Mucosa of stomach (tissue), 1 donor: ENCODE data around the gene ACOT4.
"Not testable (repeated sequence)": the region's sequence is repeated elsewhere in the genome, so short reads cannot be mapped to it uniquely, and the experiment has no call there.

Source experiments
- H3K27me3 ChIP-seq: one replicate; pipeline ENCODE4 v1.7.0; 2013; ENCODE audit warnings: mild to moderate bottlenecking, low read length; ENCODE audit not compliant: control insufficient read depth, insufficient read depth
- H3K36me3 ChIP-seq: one replicate; pipeline ENCODE4 v1.7.0; 2013; ENCODE audit warnings: low read length; ENCODE audit not compliant: control insufficient read depth, insufficient read depth
- H3K4me1 ChIP-seq: one replicate; pipeline ENCODE4 v1.7.0; 2013; ENCODE audit warnings: mild to moderate bottlenecking, low read length; ENCODE audit not compliant: control insufficient read depth, insufficient read depth
- H3K4me3 ChIP-seq: one replicate; pipeline ENCODE4 v1.7.0; 2013; ENCODE audit warnings: low read length
- H3K9ac ChIP-seq: one replicate; pipeline ENCODE4 v1.7.0; 2013; ENCODE audit warnings: mild to moderate bottlenecking, low read length, moderate library complexity
- H3K9me3 ChIP-seq: one replicate; pipeline ENCODE4 v1.7.0; 2013; ENCODE audit warnings: mild to moderate bottlenecking, low read length, moderate library complexity; ENCODE audit not compliant: control insufficient read depth
- donor health status: Pancreatic carcinoma.

The ACOT4 gene

DNA sequence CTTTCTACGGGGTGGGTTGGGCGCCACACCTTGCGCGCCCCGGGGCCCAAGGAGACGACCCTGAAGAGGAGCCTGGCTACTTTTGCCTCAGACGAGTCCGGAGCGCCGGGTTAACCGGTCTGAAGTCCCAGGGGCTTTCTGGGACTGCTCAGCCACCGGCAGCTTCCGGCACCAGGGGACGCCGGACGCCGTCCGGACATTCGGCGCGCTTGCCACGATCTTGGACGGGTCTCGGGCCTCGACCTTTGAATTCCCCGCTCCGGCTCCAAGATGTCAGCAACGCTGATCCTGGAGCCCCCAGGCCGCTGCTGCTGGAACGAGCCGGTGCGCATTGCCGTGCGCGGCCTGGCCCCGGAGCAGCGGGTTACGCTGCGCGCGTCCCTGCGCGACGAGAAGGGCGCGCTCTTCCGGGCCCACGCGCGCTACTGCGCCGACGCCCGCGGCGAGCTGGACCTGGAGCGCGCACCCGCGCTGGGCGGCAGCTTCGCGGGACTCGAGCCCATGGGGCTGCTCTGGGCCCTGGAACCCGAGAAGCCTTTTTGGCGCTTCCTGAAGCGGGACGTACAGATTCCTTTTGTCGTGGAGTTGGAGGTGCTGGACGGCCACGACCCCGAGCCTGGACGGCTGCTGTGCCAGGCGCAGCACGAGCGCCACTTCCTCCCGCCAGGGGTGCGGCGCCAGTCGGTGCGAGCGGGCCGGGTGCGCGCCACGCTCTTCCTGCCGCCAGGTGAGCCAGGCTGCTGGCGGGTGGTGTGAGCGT lies at the start of gene ACOT4:
Gene ACOT4 (plus strand): TSS at position 184 of the 760 bp plus-strand sequence. CDS start 87 bp downstream, at position 271.
- Histone ChIP-seq H3K36me3 (no peaks in the 10 kb centered on the region), H3K9ac (peak within 1 kb of the TSS; percentile 73)

GRCh38 chr14:73542961-73543360 lies 48.7 kb upstream of the ACOT4 start:
- H3K27me3 ChIP-seq, H3K4me3 ChIP-seq, H3K4me1 ChIP-seq, H3K9ac ChIP-seq, H3K36me3 ChIP-seq, H3K9me3 ChIP-seq: not testable (repeated sequence)

More for the DNA sequence above, at the start of gene ACOT4:
- Histone ChIP-seq H3K4me1 (no peaks in the 10 kb centered on the region), H3K9me3 (no peaks in the 10 kb centered on the region), H3K4me3 (peak within 1 kb of the TSS; percentile 87), H3K27me3 (no peaks in the 10 kb centered on the region)

DNA sequence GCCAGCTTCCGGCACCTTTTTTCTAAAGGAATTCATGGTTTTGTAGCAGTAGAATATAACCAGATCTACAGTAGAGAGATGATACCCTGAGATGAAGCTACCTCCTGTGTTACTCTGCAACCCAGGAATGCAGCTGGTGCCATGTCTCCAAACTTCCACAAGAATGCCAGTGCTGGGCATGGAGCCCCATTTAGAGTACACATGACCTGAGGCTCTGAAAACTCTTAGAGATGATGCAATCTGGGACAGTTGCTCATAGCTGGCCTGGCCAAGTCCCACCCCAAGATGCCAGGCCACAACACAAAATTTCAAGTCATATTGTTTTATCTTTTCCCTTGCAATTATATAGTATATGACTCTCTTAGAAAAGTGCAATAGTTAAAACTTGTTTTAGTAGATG lies 46.3 kb upstream of the ACOT4 start:
- not testable (repeated sequence) for H3K9ac ChIP-seq

GRCh38 chr14:73549097-73549496 lies 42.6 kb upstream of the ACOT4 start:
- not testable (repeated sequence) for H3K27me3 ChIP-seq, H3K9me3 ChIP-seq, H3K36me3 ChIP-seq, H3K4me3 ChIP-seq, H3K4me1 ChIP-seq, H3K9ac ChIP-seq

More for the DNA sequence above, 46.3 kb upstream of the ACOT4 start:
- H3K27me3 ChIP-seq, H3K9me3 ChIP-seq, H3K4me1 ChIP-seq, H3K36me3 ChIP-seq, H3K4me3 ChIP-seq: not testable (repeated sequence)

GRCh38 chr14:73549889-73550524 lies 41.7 kb upstream of the ACOT4 start:
- H3K36me3 ChIP-seq, H3K27me3 ChIP-seq, H3K9ac ChIP-seq, H3K9me3 ChIP-seq, H3K4me3 ChIP-seq, H3K4me1 ChIP-seq: not testable (repeated sequence)

GRCh38 chr14:73553845-73554244 lies 37.8 kb upstream of the ACOT4 start:
- H3K9ac ChIP-seq, result no peak overlapping the region
- H3K36me3 ChIP-seq, result no peaks in the 10 kb centered on the region
- H3K4me3 ChIP-seq, result no peak overlapping the region
- H3K27me3 ChIP-seq, result no peaks in the 10 kb centered on the region
- H3K9me3 ChIP-seq, result no peaks in the 10 kb centered on the region
- H3K4me1 ChIP-seq, result no peaks in the 10 kb centered on the region

GRCh38 chr14:73557201-73557600 lies 34.5 kb upstream of the ACOT4 start:
- not testable (repeated sequence) for H3K27me3 ChIP-seq, H3K9me3 ChIP-seq, H3K9ac ChIP-seq, H3K4me1 ChIP-seq, H3K4me3 ChIP-seq, H3K36me3 ChIP-seq

GRCh38 chr14:73558238-73558637 lies 33.4 kb upstream of the ACOT4 start:
- not testable (repeated sequence) for H3K4me3 ChIP-seq, H3K4me1 ChIP-seq, H3K9ac ChIP-seq, H3K36me3 ChIP-seq, H3K27me3 ChIP-seq, H3K9me3 ChIP-seq

- not testable (repeated sequence) for H3K9me3 ChIP-seq, H3K4me3 ChIP-seq, H3K27me3 ChIP-seq, H3K36me3 ChIP-seq, H3K4me1 ChIP-seq, H3K9ac ChIP-seq
Measured at GRCh38 chr14:73562256-73562655, 29.4 kb upstream of the ACOT4 start.

GRCh38 chr14:73562696-73563095 lies 29.0 kb upstream of the ACOT4 start:
- H3K27me3 ChIP-seq, H3K4me1 ChIP-seq, H3K36me3 ChIP-seq, H3K9ac ChIP-seq, H3K9me3 ChIP-seq, H3K4me3 ChIP-seq: not testable (repeated sequence)

DNA sequence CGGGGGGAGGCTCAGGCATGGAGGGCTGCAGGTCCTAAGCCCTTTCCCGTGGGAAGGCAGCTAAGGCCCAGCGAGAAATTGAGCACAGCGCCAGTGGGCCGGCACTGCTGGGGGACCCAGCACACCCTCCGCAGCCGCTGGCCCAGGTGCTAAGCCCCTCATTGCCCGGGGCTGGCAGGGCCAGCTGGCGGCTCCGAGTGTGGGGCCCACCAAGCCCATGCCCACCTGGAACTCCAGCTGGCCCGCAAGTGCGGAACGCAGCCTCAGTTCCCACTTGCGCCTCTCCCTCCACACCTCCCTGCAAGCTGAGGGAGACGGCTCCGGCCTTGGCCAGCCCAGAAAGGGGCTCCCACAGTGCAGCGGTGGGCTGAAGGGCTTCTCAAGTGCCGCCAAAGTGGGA lies 25.2 kb upstream of the ACOT4 start:
- not testable (repeated sequence) for H3K9ac ChIP-seq, H3K36me3 ChIP-seq, H3K9me3 ChIP-seq, H3K27me3 ChIP-seq, H3K4me3 ChIP-seq
- H3K4me1 ChIP-seq, result peaks cover 21% of the 10 kb centered on the region

- H3K4me3 ChIP-seq, H3K9ac ChIP-seq, H3K27me3 ChIP-seq, H3K9me3 ChIP-seq, H3K36me3 ChIP-seq: not testable (repeated sequence)
- peaks cover 21% of the 10 kb centered on the region for H3K4me1 ChIP-seq
Measured at GRCh38 chr14:73566935-73567334, 24.7 kb upstream of the ACOT4 start.
